Measurements from ENCODE around the gene ZNF335.

ZNF335 gene

GRCh38 chr20:45968801-45969711 lies 2.9 kb downstream of the ZNF335 start (continued):
- TF ChIP-seq ZFP3 (CRISPR knock-in tag; IDR thresholded peaks at IDR 0.05) = no peak

- TF ChIP-seq ESRRG (CRISPR knock-in tag; IDR thresholded peaks at IDR 0.05) (no peak), TCF4 (CRISPR knock-in tag; IDR thresholded peaks at IDR 0.05; ENCODE audit: borderline replicate concordance) (no peak), CREB5 (CRISPR knock-in tag; IDR thresholded peaks at IDR 0.05; ENCODE audit: low read depth) (no peak), PATZ1 (CRISPR knock-in tag; IDR thresholded peaks at IDR 0.05; ENCODE audit: borderline replicate concordance) (no peak), BACH2 (CRISPR knock-in tag; IDR thresholded peaks at IDR 0.05; ENCODE audit: borderline replicate concordance) (no peak), PPARA (CRISPR knock-in tag; IDR thresholded peaks at IDR 0.05; ENCODE audit: borderline replicate concordance) (no peak), CSDC2 (CRISPR knock-in tag; IDR thresholded peaks at IDR 0.05) (no peak), ZFP3 (CRISPR knock-in tag; IDR thresholded peaks at IDR 0.05) (no peak), POU6F1 (CRISPR knock-in tag; IDR thresholded peaks at IDR 0.05; ENCODE audit: borderline replicate concordance, low read depth) (no peak), GLIS3 (CRISPR knock-in tag; IDR thresholded peaks at IDR 0.05) (no peak), SNAI2 (CRISPR knock-in tag; IDR thresholded peaks at IDR 0.05) (no peak), ZNF8 (CRISPR knock-in tag; IDR thresholded peaks at IDR 0.05) (no peak), ARNTL (CRISPR knock-in tag; IDR thresholded peaks at IDR 0.05; ENCODE audit: borderline replicate concordance, low read depth) (no peak)
- no peak for ATAC-seq
These were observed 3.8 kb downstream of the ZNF335 start for GRCh38 chr20:45968081-45968671.

- TF ChIP-seq OSR1 (CRISPR knock-in tag; IDR thresholded peaks at IDR 0.05) = no peak
- no peak for TF ChIP-seq ISL1 (CRISPR knock-in tag; IDR thresholded peaks at IDR 0.05)
- no peak for TF ChIP-seq ZNF70 (CRISPR knock-in tag; IDR thresholded peaks at IDR 0.05)
- no peak for TF ChIP-seq CSRNP3 (CRISPR knock-in tag; IDR thresholded peaks at IDR 0.05)
- no peak for TF ChIP-seq ARNTL (CRISPR knock-in tag; IDR thresholded peaks at IDR 0.05; ENCODE audit: borderline replicate concordance, low read depth)
- TF ChIP-seq GLIS3 (CRISPR knock-in tag; IDR thresholded peaks at IDR 0.05) = no peak
- TF ChIP-seq BACH2 (CRISPR knock-in tag; IDR thresholded peaks at IDR 0.05; ENCODE audit: borderline replicate concordance) = no peak
- TF ChIP-seq TSHZ2 (CRISPR knock-in tag; IDR thresholded peaks at IDR 0.05) = no peak
- no peak for TF ChIP-seq TOX (CRISPR knock-in tag; IDR thresholded peaks at IDR 0.05; ENCODE audit: borderline replicate concordance)
- no peak for TF ChIP-seq RARB (CRISPR knock-in tag; IDR thresholded peaks at IDR 0.05)
- TF ChIP-seq ZNF8 (CRISPR knock-in tag; IDR thresholded peaks at IDR 0.05) = no peak
- no peak for TF ChIP-seq ZFP30 (CRISPR knock-in tag; IDR thresholded peaks at IDR 0.05)
- no peak for TF ChIP-seq PPARA (CRISPR knock-in tag; IDR thresholded peaks at IDR 0.05; ENCODE audit: borderline replicate concordance)
- TF ChIP-seq ESRRG (CRISPR knock-in tag; IDR thresholded peaks at IDR 0.05) = no peak
- ATAC-seq = no peak
These were observed 4.4 kb downstream of the ZNF335 start for GRCh38 chr20:45967551-45968080.
